Naive thymus-derived CD8-positive, alpha-beta T cell (primary cell): ENCODE measurements around the gene DCLRE1B. TPM values are rescaled to one million over a fixed set of nuclear protein-coding genes. Genes with fewer than 3 reads are reported as not detected.

ENCODE experiments used
- ATAC-seq, 2 donors: fragments of 150-1000 bp; cut with Tn5 transposase in 1 of 2; sonication (Bioruptor Pico), chemical (Tn5 transposase) in 1 of 2; 1 replicate in 1 of 2; 2 replicates in 1 of 2; pipeline ENCODE4 v1.10.0; 2021; ENCODE audit warnings: mild to moderate bottlenecking in 2 of 2, moderate library complexity in 2 of 2
- POLR2A ChIA-PET: fragments of 350-600 bp; sonication (Branson Sonifier 250); formaldehyde crosslinking; loops from one replicate; lab custom pipeline; 2021; ENCODE audit warnings: antibody characterized with exemption; lab: Charles Lee
- DNase-seq, 10 donors: peaks; one replicate each; pipeline versions ENCODE4 v3.0.0 to v3.0.0-alpha.2; 2020 to 2022
- H3K27ac Mint-ChIP-seq, 10 donors: one replicate each; pipeline ENCODE4 v1.8.0; 2020 to 2022; ENCODE audit warnings: mild to moderate bottlenecking in 10 of 10, mixed read lengths in 10 of 10, moderate library complexity in 4 of 10, inconsistent platforms in 1 of 10
- H3K27me3 Mint-ChIP-seq, 5 donors: one replicate each; pipeline ENCODE4 v1.8.0; 2021 to 2022; ENCODE audit warnings: mixed read lengths in 5 of 5
- H3K36me3 Mint-ChIP-seq, 3 donors: one replicate each; pipeline ENCODE4 v1.8.0; 2020 to 2022; ENCODE audit warnings: mixed read lengths in 3 of 3, mild to moderate bottlenecking in 2 of 3, inconsistent platforms in 1 of 3
- H3K4me1 Mint-ChIP-seq, 4 donors: one replicate each; pipeline ENCODE4 v1.8.0; 2021 to 2022; ENCODE audit warnings: mixed read lengths in 4 of 4
- H3K4me3 Mint-ChIP-seq, 10 donors: one replicate each; pipeline ENCODE4 v1.8.0; 2020 to 2022; ENCODE audit warnings: mild to moderate bottlenecking in 10 of 10, mixed read lengths in 10 of 10, moderate library complexity in 6 of 10, inconsistent platforms in 1 of 10
- H3K9me3 Mint-ChIP-seq, 9 donors: one replicate each; pipeline ENCODE4 v1.8.0; 2020 to 2022; ENCODE audit warnings: mixed read lengths in 9 of 9, mild to moderate bottlenecking in 3 of 9, inconsistent platforms in 1 of 9, moderate library complexity in 1 of 9
- polyA plus RNA-seq, 3 donors: library from polyadenylated mRNA; unstranded; fragments of 300-500 nt; fragmentation: Illumina TruSeq; gene quantifications; one replicate each; pipeline ENCODE4 v1.2.3, GENCODE V29; 2021
- total RNA-seq, 8 experiments: library from RNA in 2 of 8; stranded (reverse) in 2 of 8; gene quantifications; one replicate each; pipeline ENCODE4 v1.2.3 and lab custom pipeline; 2021 to 2026

DCLRE1B gene
- total and polyA plus RNA-seq, 5 experiments from 2014 or later, result 3.7 to 5.5 (median 5.2) TPM

- H3K4me1 Mint-ChIP-seq, result peaks cover 18 to 85% (median 74%) of the 10 kb centered on the region in 4 donors
- DNase-seq, result no peak
- H3K9me3 Mint-ChIP-seq, result no peaks in the 10 kb centered on the region
- H3K4me3 Mint-ChIP-seq, result peak overlapping the region in 3 of 10 donors; percentile 5 to 58 (median 18)
- H3K27ac Mint-ChIP-seq, result peak overlapping the region; percentile 34 to 95 (median 83)
- no peak for ATAC-seq
- H3K27me3 Mint-ChIP-seq, result no peaks in the 10 kb centered on the region
- H3K36me3 Mint-ChIP-seq, result peaks cover 5 to 49% (median 23%) of the 10 kb centered on the region in 3 donors
- POLR2A ChIA-PET, result interaction anchor here (0.6 to 5.3 kb wide), 4 partner anchors 12 to 1877 kb away, joined by 3 to 36 read pairs (median 4); partner anchors contain the start of gene HIPK1
Observed at GRCh38 chr1:113951719-113952118, 46.6 kb downstream of the DCLRE1B start.

GRCh38 chr1:113957984-113958383 is 52.9 kb downstream of the DCLRE1B start:
- peaks cover 17 to 93% (median 54%) of the 10 kb centered on the region in 3 donors for H3K36me3 Mint-ChIP-seq
- ATAC-seq, result no peak
- peaks cover 13 to 55% (median 35%) of the 10 kb centered on the region in 4 donors for H3K4me1 Mint-ChIP-seq

GRCh38 chr1:113958691-113959090 is 53.6 kb downstream of the DCLRE1B start:
- peaks cover 16 to 56% (median 35%) of the 10 kb centered on the region in 4 donors for H3K4me1 Mint-ChIP-seq
- POLR2A ChIA-PET, result interaction anchor here (0.9 kb wide), 1 partner anchor 30 kb away, joined by 3 read pairs; the partner anchor contains the start of gene HIPK1
- H3K27ac Mint-ChIP-seq, result peak overlapping the region in 5 of 10 donors; percentile 5 to 71 (median 24)
- DNase-seq, result no peak
- H3K9me3 Mint-ChIP-seq, result no peaks in the 10 kb centered on the region
- no peaks in the 10 kb centered on the region for H3K27me3 Mint-ChIP-seq
- ATAC-seq, result no peak
- peaks cover 17 to 93% (median 54%) of the 10 kb centered on the region in 3 donors for H3K36me3 Mint-ChIP-seq
- H3K4me3 Mint-ChIP-seq, result no peak overlapping the region

More at GRCh38 chr1:113957984-113958383, 52.9 kb downstream of the DCLRE1B start:
- POLR2A ChIA-PET, result no interaction called here
- Mint-ChIP-seq H3K4me3 (no peak overlapping the region), H3K27ac (peak overlapping the region in 3 of 10 donors; percentile 28 to 38 (median 37)), H3K27me3 (no peaks in the 10 kb centered on the region), H3K9me3 (no peaks in the 10 kb centered on the region)
- DNase-seq, result no peak

GRCh38 chr1:113963281-113963906 is 58.3 kb downstream of the DCLRE1B start:
- H3K9me3 Mint-ChIP-seq, result no peaks in the 10 kb centered on the region
- DNase-seq (peak in 3 of 10 donors; percentile 23 to 45 (median 34)), ATAC-seq (peak; percentile 69 to 76)
- no peaks in the 10 kb centered on the region for H3K27me3 Mint-ChIP-seq
- H3K4me1 Mint-ChIP-seq, result peaks cover 12 to 39% (median 24%) of the 10 kb centered on the region in 4 donors
- H3K27ac Mint-ChIP-seq, result peak overlapping the region; percentile 15 to 91 (median 75)
- H3K4me3 Mint-ChIP-seq, result peak overlapping the region in 2 of 10 donors; percentile 25 to 29
- POLR2A ChIA-PET, result interaction anchor here (0.9 to 2.7 kb wide), 2 partner anchors 16 to 34 kb away, joined by 3 to 17 read pairs; partner anchors contain the start of gene HIPK1
- peaks cover 24 to 91% (median 60%) of the 10 kb centered on the region in 3 donors for H3K36me3 Mint-ChIP-seq

Other genes starting within 250 kb of the DCLRE1B start
- gene PHTF1, start 145.8 kb upstream of the DCLRE1B start, total RNA-seq, result 1 to 10 TPM; 7.7 to 9.9 TPM
- gene PHTF1, start 145.8 kb upstream of the DCLRE1B start, polyA plus RNA-seq, result 1 to 10 TPM; 1.9 to 4.3 (median 3.1) TPM
- gene RSBN1, start 92.8 kb upstream of the DCLRE1B start, total RNA-seq, result 10 to 100 TPM; 53.6 to 56.3 TPM
- 10 to 100 TPM; 34.8 to 39.1 (median 37.5) TPM for gene RSBN1, start 92.8 kb upstream of the DCLRE1B start, polyA plus RNA-seq
- 10 to 100 TPM; 26.6 to 27.3 TPM for gene PTPN22, start 33.6 kb upstream of the DCLRE1B start, total RNA-seq
- 10 to 100 TPM; 32.0 to 59.6 (median 40.1) TPM for gene PTPN22, start 33.6 kb upstream of the DCLRE1B start, polyA plus RNA-seq
- gene BCL2L15, start 17.7 kb upstream of the DCLRE1B start, total RNA-seq, result 1 to 10 TPM; 1.3 to 3.3 TPM
- under 1 TPM in 1 of 3 donors, not detected in 2; 0.03 TPM for gene BCL2L15, start 17.7 kb upstream of the DCLRE1B start, polyA plus RNA-seq
- gene AP4B1, start 527 bp upstream of the DCLRE1B start, total RNA-seq, result 10 to 100 TPM; 65.1 to 75.2 TPM
- gene AP4B1, start 527 bp upstream of the DCLRE1B start, polyA plus RNA-seq, result 1 to 10 TPM; 7.9 to 9.6 (median 8.6) TPM
- 100 to 1,000 TPM; 123 to 138 TPM for gene HIPK1, start 24.0 kb downstream of the DCLRE1B start, total RNA-seq
- 10 to 100 TPM; 14.5 to 19.3 (median 17.5) TPM for gene HIPK1, start 24.0 kb downstream of the DCLRE1B start, polyA plus RNA-seq
- gene OLFML3, start 74.1 kb downstream of the DCLRE1B start, total RNA-seq, result under 1 TPM; 0.36 to 0.49 TPM
- gene OLFML3, start 74.1 kb downstream of the DCLRE1B start, polyA plus RNA-seq, result not detected
- not detected for gene SYT6, start 248.5 kb downstream of the DCLRE1B start, total RNA-seq
- gene SYT6, start 248.5 kb downstream of the DCLRE1B start, polyA plus RNA-seq, result not detected